ENCODE data around the gene PHOX2A. TPM values are rescaled to one million over a fixed set of nuclear protein-coding genes. Genes with fewer than 3 reads are reported as not detected.

The PHOX2A gene
- total and polyA plus RNA-seq, 2 of the 13 experiments (the other 11 are each of a cell fraction or from before 2014, with no cell fraction given): not detected

GRCh38 chr11:72222907-72223614, 20.9 kb downstream of the PHOX2A start (continued):
- no peak for TF ChIP-seq ZBTB44 (CRISPR knock-in tag; IDR thresholded peaks at IDR 0.05)
- TF ChIP-seq ARNT2 (CRISPR knock-in tag; IDR thresholded peaks at IDR 0.05; ENCODE audit: low read depth): peak; percentile 59; the same call in 1 of the 2 replicates
- no peak for TF ChIP-seq EHMT2 (IDR thresholded peaks at IDR 0.05; ENCODE audit: borderline replicate concordance, low read depth, low read length)
- 0 out of 2 replicates have a peak, but pooled peaks have one; percentile 23 for TF ChIP-seq ZNF772 (CRISPR knock-in tag; IDR thresholded peaks at IDR 0.05)
- no peak for TF ChIP-seq STAG1 (CRISPR knock-in tag; IDR thresholded peaks at IDR 0.05)
- no peak for TF ChIP-seq ZFP36 (IDR thresholded peaks at IDR 0.05; ENCODE audit: borderline replicate concordance, low read depth, low read length, partially characterized antibody)
- TF ChIP-seq GATAD2A (CRISPR knock-in tag; IDR thresholded peaks at IDR 0.05): 0 out of 2 replicates have a peak, but pooled peaks have one; percentile 13
- TF ChIP-seq ZBTB2 (CRISPR knock-in tag; IDR thresholded peaks at IDR 0.05; ENCODE audit: low read depth): no peak
- TF ChIP-seq ZNF3 (CRISPR knock-in tag; IDR thresholded peaks at IDR 0.05): no peak
- no peak for TF ChIP-seq ZNF281 (CRISPR knock-in tag; IDR thresholded peaks at IDR 0.05; ENCODE audit: borderline replicate concordance)
- no peak for TF ChIP-seq ZNF317 (CRISPR knock-in tag; IDR thresholded peaks at IDR 0.05)
- TF ChIP-seq ZMYM3 (CRISPR knock-in tag; IDR thresholded peaks at IDR 0.05): no peak
- no peak for TF ChIP-seq BORCS8-MEF2B (CRISPR knock-in tag; IDR thresholded peaks at IDR 0.05)
- TF ChIP-seq CBX1 (IDR thresholded peaks at IDR 0.05; ENCODE audit: low read depth): no peak
- TF ChIP-seq ZNF543 (CRISPR knock-in tag; IDR thresholded peaks at IDR 0.05): no peak
- TF ChIP-seq NFIB (CRISPR knock-in tag; IDR thresholded peaks at IDR 0.05; ENCODE audit: borderline replicate concordance): no peak
- 0 out of 2 replicates have a peak, but pooled peaks have one; percentile 30 for TF ChIP-seq CCDC6 (CRISPR knock-in tag; IDR thresholded peaks at IDR 0.05)
- no peak for TF ChIP-seq MNT (IDR thresholded peaks at IDR 0.05)
- TF ChIP-seq ZNF761 (CRISPR knock-in tag; conservative IDR thresholded peaks at IDR 0.05): no peak
- TF ChIP-seq UBTF (CRISPR knock-in tag; IDR thresholded peaks at IDR 0.05): no peak; the same call in 1 of the 2 replicates
- TF ChIP-seq RAD51 (IDR thresholded peaks at IDR 0.05; ENCODE audit: borderline replicate concordance): no peak
